ENCODE results near the gene ADGRB2.

The ADGRB2 gene

GRCh38 chr1:31748365-31748764, 15.8 kb downstream of the ADGRB2 start:
- no peak for TF ChIP-seq CTCF (IDR thresholded peaks at IDR 0.05; ENCODE audit: unreplicated experiment in 3 of 3)

GRCh38 chr1:31747304-31747703, 16.8 kb downstream of the ADGRB2 start:
- no peaks in the 10 kb centered on the region for H3K9me3 Mint-ChIP-seq
- peak overlapping the region in 2 of 3 experiments; percentile 34 to 63 for H3K27ac Mint-ChIP-seq
- H3K4me1 Mint-ChIP-seq, result peaks cover 64% of the 10 kb centered on the region
- no peaks in the 10 kb centered on the region for H3K36me3 Mint-ChIP-seq (ENCODE audit: low read depth)
- no peak overlapping the region for H3K4me3 Mint-ChIP-seq
- peaks cover 5% of the 10 kb centered on the region for H3K27me3 Mint-ChIP-seq (ENCODE audit: low read depth)
- no peak for TF ChIP-seq CTCF (IDR thresholded peaks at IDR 0.05; ENCODE audit: unreplicated experiment in 3 of 3)

More at GRCh38 chr1:31748365-31748764, 15.8 kb downstream of the ADGRB2 start:
- no peaks in the 10 kb centered on the region for H3K9me3 Mint-ChIP-seq
- no peaks in the 10 kb centered on the region for H3K36me3 Mint-ChIP-seq (ENCODE audit: low read depth)
- H3K27me3 Mint-ChIP-seq (ENCODE audit: low read depth), result peaks cover 9% of the 10 kb centered on the region
- H3K27ac Mint-ChIP-seq, result peak overlapping the region in 1 of 3 experiments; percentile 27
- no peak overlapping the region for H3K4me3 Mint-ChIP-seq
- H3K4me1 Mint-ChIP-seq, result peaks cover 72% of the 10 kb centered on the region

- Mint-ChIP-seq H3K4me1 (peaks cover 57% of the 10 kb centered on the region), H3K9me3 (no peaks in the 10 kb centered on the region), H3K4me3 (no peak overlapping the region), H3K36me3 (ENCODE audit: low read depth) (no peaks in the 10 kb centered on the region), H3K27me3 (ENCODE audit: low read depth) (peaks cover 5% of the 10 kb centered on the region), H3K27ac (peak overlapping the region; percentile 25 to 63 (median 34))
- no peak for TF ChIP-seq CTCF (IDR thresholded peaks at IDR 0.05; ENCODE audit: unreplicated experiment in 3 of 3)
Measured at GRCh38 chr1:31746687-31747086, 17.5 kb downstream of the ADGRB2 start.

GRCh38 chr1:31745946-31746670, 18.0 kb downstream of the ADGRB2 start:
- Mint-ChIP-seq H3K9me3 (no peaks in the 10 kb centered on the region), H3K27ac (peak overlapping the region; percentile 25 to 63 (median 34)), H3K36me3 (ENCODE audit: low read depth) (no peaks in the 10 kb centered on the region), H3K4me3 (no peak overlapping the region), H3K27me3 (ENCODE audit: low read depth) (peaks cover 5% of the 10 kb centered on the region), H3K4me1 (peaks cover 52% of the 10 kb centered on the region)
- no peak for TF ChIP-seq CTCF (IDR thresholded peaks at IDR 0.05; ENCODE audit: unreplicated experiment in 3 of 3)

- Mint-ChIP-seq H3K9me3 (no peaks in the 10 kb centered on the region), H3K4me1 (peaks cover 44% of the 10 kb centered on the region), H3K27me3 (ENCODE audit: low read depth) (peaks cover 5% of the 10 kb centered on the region), H3K36me3 (ENCODE audit: low read depth) (no peaks in the 10 kb centered on the region), H3K27ac (no peak overlapping the region), H3K4me3 (no peak overlapping the region)
- TF ChIP-seq CTCF (IDR thresholded peaks at IDR 0.05; ENCODE audit: unreplicated experiment in 3 of 3), result peak; percentile 69 to 75 (median 73)
Measured at GRCh38 chr1:31745096-31745945, 18.8 kb downstream of the ADGRB2 start.
